ENCODE measurements around the gene INIP.
A peak's percentile ranks its signal among the peaks of the same experiment; 100 is the strongest.

The INIP gene

DNA sequence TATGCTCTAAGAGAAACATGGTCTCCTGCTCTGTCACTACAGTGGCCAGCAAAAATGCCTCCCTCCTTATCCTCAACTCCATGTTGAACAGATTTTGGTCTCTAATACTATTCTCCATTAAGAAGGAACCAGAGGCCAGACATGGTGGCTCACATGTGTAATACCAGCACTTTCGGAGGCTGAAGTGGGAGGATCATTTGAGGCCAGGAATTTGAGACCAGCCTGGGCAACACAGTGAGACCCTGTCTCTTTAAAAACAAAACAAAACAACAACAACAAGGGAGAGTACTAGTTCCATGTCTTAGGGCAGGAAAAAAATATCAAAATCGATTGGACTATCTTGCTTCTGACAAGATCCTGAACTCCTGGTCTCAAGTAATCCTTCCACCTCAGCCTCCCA, 14.6 kb downstream of the INIP start:
- TF ChIP-seq, protein P1, sequence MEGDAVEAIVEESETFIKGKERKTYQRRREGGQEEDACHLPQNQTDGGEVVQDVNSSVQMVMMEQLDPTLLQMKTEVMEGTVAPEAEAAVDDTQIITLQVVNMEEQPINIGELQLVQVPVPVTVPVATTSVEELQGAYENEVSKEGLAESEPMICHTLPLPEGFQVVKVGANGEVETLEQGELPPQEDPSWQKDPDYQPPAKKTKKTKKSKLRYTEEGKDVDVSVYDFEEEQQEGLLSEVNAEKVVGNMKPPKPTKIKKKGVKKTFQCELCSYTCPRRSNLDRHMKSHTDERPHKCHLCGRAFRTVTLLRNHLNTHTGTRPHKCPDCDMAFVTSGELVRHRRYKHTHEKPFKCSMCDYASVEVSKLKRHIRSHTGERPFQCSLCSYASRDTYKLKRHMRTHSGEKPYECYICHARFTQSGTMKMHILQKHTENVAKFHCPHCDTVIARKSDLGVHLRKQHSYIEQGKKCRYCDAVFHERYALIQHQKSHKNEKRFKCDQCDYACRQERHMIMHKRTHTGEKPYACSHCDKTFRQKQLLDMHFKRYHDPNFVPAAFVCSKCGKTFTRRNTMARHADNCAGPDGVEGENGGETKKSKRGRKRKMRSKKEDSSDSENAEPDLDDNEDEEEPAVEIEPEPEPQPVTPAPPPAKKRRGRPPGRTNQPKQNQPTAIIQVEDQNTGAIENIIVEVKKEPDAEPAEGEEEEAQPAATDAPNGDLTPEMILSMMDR (IDR thresholded peaks at IDR 0.05; ENCODE audit: low read length), result no peak
- no peak for TF ChIP-seq EZH2phosphoT487 (IDR thresholded peaks at IDR 0.05; ENCODE audit: low read length)
- no peak overlapping the region for H3K9ac ChIP-seq (ENCODE audit: low read length)
- H3K4me1 ChIP-seq (ENCODE audit: low read length), result peaks cover 7% of the 10 kb centered on the region
- H2AFZ ChIP-seq (ENCODE audit: low read length), result no peak overlapping the region
- no peak overlapping the region for H3K4me3 ChIP-seq (ENCODE audit: low read length)
- no peak for DNase-seq
- H4K20me1 ChIP-seq (ENCODE audit: insufficient read depth, low read length), result no peaks in the 10 kb centered on the region; the same call in 1 of the 2 replicates
- no peak overlapping the region for H3K27ac ChIP-seq (ENCODE audit: low read length)
- H3K9me3 ChIP-seq (replicated peaks; ENCODE audit: insufficient read depth, low read length), result no peaks in the 10 kb centered on the region
- H3K36me3 ChIP-seq (replicated peaks; ENCODE audit: insufficient read depth, low read length), result no peaks in the 10 kb centered on the region
- peaks cover 26% of the 10 kb centered on the region for H3K79me2 ChIP-seq (ENCODE audit: low read length)
- H3K9me2 ChIP-seq (replicated peaks; ENCODE audit: insufficient read depth, low read length), result no peaks in the 10 kb centered on the region
- H3K4me2 ChIP-seq (ENCODE audit: low read depth, low read length), result no peak overlapping the region
- 0 out of 2 replicates have a peak, but pooled peaks cover 2% of the 10 kb centered on the region for H3K27me3 ChIP-seq (replicated peaks; ENCODE audit: insufficient read depth, low read length)
- H3F3A ChIP-seq (ENCODE audit: insufficient read depth, low read length), result peaks cover 3% of the 10 kb centered on the region; the same call in 1 of the 2 replicates

DNA sequence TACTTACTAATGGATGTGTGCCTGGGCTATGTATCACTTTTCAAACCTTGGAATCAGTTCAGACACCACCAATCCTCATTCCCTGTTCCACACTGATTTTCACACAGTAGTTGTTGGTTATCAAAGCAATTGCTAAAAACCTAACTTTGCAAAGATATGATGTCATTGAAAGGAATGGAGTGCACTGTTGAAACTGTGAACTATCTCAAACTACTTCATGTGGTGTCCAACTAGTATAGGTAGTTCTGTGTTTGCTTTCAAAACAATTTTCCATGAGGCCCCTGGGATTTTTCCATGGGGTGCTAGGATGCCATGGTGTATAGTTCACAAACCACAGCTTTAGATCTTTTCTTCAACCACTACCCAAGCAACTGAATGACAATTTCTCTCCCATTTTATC, 17.8 kb downstream of the INIP start:
- Histone ChIP-seq H3K4me3 (ENCODE audit: low read length) (no peak overlapping the region), H3K27me3 (replicated peaks; ENCODE audit: insufficient read depth, low read length) (0 out of 2 replicates have a peak, but pooled peaks cover 4% of the 10 kb centered on the region), H3K4me1 (ENCODE audit: low read length) (peaks cover 7% of the 10 kb centered on the region), H3K9me3 (replicated peaks; ENCODE audit: insufficient read depth, low read length) (no peaks in the 10 kb centered on the region), H3K9ac (ENCODE audit: low read length) (no peak overlapping the region), H3K27ac (ENCODE audit: low read length) (no peak overlapping the region), H3K4me2 (ENCODE audit: low read depth, low read length) (no peak overlapping the region), H3K9me2 (replicated peaks; ENCODE audit: insufficient read depth, low read length) (no peaks in the 10 kb centered on the region), H3F3A (ENCODE audit: insufficient read depth, low read length) (peaks cover 3% of the 10 kb centered on the region; the same call in 1 of the 2 replicates), H3K36me3 (replicated peaks; ENCODE audit: insufficient read depth, low read length) (no peaks in the 10 kb centered on the region), H4K20me1 (ENCODE audit: insufficient read depth, low read length) (no peaks in the 10 kb centered on the region; the same call in 1 of the 2 replicates), H2AFZ (ENCODE audit: low read length) (no peak overlapping the region), H3K79me2 (ENCODE audit: low read length) (peaks cover 21% of the 10 kb centered on the region; the same call in 1 of the 2 replicates)
- no peak for DNase-seq
- TF ChIP-seq EZH2 (optimal IDR thresholded peaks at IDR 0.05; ENCODE audit: low read depth, low read length) (no peak), EZH2phosphoT487 (IDR thresholded peaks at IDR 0.05; ENCODE audit: low read length) (no peak)
- TF ChIP-seq, protein P1 (IDR thresholded peaks at IDR 0.05; ENCODE audit: low read length), result no peak

DNA sequence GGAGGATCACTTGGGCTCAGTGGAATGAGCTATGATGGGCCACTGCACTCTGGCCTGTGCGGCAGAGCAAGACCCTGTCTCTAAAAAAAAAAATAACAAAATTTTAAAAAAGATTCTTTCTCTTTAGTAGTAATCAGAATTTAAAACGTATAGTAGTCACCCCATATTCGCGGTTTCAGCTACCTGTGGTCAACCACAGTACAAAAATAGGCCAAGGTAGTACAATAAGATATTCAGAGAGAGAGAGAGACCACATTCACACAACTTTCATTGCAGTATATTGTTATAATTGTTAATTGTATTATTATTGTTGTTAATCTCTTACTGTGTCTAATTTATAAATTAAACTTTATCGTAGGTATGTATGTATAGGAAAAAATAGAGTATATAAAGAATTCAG, 18.7 kb downstream of the INIP start:
- H3K79me2 ChIP-seq (ENCODE audit: low read length), result peaks cover 17% of the 10 kb centered on the region; the same call in 1 of the 2 replicates
- H3K27ac ChIP-seq (ENCODE audit: low read length), result no peak overlapping the region
- no peaks in the 10 kb centered on the region for H3K9me2 ChIP-seq (replicated peaks; ENCODE audit: insufficient read depth, low read length)
- no peak overlapping the region for H3K4me3 ChIP-seq (ENCODE audit: low read length)
- 0 out of 2 replicates have a peak, but pooled peaks cover 4% of the 10 kb centered on the region for H3K27me3 ChIP-seq (replicated peaks; ENCODE audit: insufficient read depth, low read length)
- H4K20me1 ChIP-seq (ENCODE audit: insufficient read depth, low read length), result no peaks in the 10 kb centered on the region; the same call in 1 of the 2 replicates
- no peak overlapping the region for H2AFZ ChIP-seq (ENCODE audit: low read length)
- TF ChIP-seq EZH2phosphoT487 (IDR thresholded peaks at IDR 0.05; ENCODE audit: low read length) (no peak), EZH2 (optimal IDR thresholded peaks at IDR 0.05; ENCODE audit: low read depth, low read length) (no peak)
- TF ChIP-seq, protein P1 (IDR thresholded peaks at IDR 0.05; ENCODE audit: low read length), result no peak
- H3K4me1 ChIP-seq (ENCODE audit: low read length), result peaks cover 7% of the 10 kb centered on the region
- H3K4me2 ChIP-seq (ENCODE audit: low read depth, low read length), result peak overlapping the region; percentile 23; the same call in 1 of the 2 replicates
- no peak overlapping the region for H3K9ac ChIP-seq (ENCODE audit: low read length)
- no peaks in the 10 kb centered on the region for H3K36me3 ChIP-seq (replicated peaks; ENCODE audit: insufficient read depth, low read length)
- DNase-seq, result peak; percentile 58
- H3F3A ChIP-seq (ENCODE audit: insufficient read depth, low read length), result peaks cover 3% of the 10 kb centered on the region; the same call in 1 of the 2 replicates
- H3K9me3 ChIP-seq (replicated peaks; ENCODE audit: insufficient read depth, low read length), result no peaks in the 10 kb centered on the region

Data from MM.1S (cell line).